Myocyte (in vitro differentiated cells): ENCODE results near the gene TMEM98. TPM values are rescaled to one million over a fixed set of nuclear protein-coding genes. Genes with fewer than 3 reads are reported as not detected.
"Not testable (repeated sequence)": the region's sequence is repeated elsewhere in the genome, so short reads cannot be mapped to it uniquely, and the experiment has no call there.

Source experiments
- DNase-seq: peaks from one replicate; pipeline ENCODE4 v3.0.0-alpha.2; 2012; ENCODE audit warnings: low read depth
- total RNA-seq: library from RNA; depleted of rRNA; stranded (reverse); fragments of >200 nt; gene quantifications from 2 replicates; pipeline ENCODE4 v1.2.3, GENCODE V29; 2014

Gene TMEM98
- total RNA-seq, 1 donor from 2014 or later, result 78.7 TPM

DNA sequence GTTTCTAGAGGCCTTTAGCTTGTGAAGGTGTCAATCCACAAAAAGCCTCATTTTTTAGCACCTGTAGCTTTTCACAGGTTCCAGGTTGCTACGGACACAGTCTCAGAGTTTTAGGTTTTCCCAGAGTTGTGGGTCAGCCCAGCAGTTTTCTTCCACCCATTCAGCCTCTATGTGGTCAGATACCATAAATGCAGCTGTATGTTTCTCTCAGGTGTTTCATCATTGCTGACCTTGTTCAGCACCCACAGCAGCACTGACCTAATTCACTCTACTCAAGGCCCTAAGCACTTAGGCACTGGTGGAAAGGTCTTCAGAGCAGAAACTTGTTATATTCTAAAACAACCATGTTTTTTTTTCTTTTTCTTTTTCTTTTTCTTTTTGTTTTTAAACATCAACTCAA lies 48.7 kb downstream of the TMEM98 start:
- DNase-seq, result no peak

DNA sequence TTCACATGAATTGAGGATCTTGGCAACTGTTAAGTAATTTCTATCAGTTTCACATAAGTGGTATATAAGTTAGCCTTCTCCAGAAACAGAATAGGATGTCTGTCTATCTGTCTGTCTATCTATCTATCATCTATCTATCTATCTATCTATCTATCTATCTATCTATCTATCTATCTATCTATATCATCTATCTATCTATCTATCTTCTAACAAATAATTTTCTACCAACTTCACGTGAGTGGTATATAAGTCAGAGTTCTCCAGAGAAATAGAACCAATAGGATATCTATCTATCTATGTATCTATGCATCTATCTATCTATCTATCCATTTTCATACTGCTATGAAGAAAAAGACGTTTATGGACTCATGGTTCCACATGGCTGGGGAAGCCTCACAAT lies 52.3 kb downstream of the TMEM98 start:
- no peak for DNase-seq

DNA sequence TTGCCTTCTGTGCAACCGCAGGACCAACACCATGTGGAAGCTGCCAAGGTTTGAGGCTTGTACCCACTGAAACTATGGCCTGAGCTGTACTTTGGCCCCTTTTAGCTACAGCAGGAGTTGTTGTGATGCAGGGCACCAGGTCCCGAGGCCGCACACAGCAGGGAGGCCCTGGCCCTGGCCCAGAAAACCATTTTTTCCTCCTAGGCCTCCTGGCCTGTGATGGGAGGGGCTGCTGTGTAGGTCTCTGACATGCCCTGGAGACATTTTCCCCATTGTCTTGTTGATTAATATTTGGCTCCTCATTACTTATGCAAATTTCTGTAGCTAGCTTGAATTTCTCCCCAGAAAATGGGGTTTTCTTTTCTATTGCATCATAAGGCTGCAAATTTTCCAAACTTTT lies 53.7 kb downstream of the TMEM98 start:
- not testable (repeated sequence) for DNase-seq

DNA sequence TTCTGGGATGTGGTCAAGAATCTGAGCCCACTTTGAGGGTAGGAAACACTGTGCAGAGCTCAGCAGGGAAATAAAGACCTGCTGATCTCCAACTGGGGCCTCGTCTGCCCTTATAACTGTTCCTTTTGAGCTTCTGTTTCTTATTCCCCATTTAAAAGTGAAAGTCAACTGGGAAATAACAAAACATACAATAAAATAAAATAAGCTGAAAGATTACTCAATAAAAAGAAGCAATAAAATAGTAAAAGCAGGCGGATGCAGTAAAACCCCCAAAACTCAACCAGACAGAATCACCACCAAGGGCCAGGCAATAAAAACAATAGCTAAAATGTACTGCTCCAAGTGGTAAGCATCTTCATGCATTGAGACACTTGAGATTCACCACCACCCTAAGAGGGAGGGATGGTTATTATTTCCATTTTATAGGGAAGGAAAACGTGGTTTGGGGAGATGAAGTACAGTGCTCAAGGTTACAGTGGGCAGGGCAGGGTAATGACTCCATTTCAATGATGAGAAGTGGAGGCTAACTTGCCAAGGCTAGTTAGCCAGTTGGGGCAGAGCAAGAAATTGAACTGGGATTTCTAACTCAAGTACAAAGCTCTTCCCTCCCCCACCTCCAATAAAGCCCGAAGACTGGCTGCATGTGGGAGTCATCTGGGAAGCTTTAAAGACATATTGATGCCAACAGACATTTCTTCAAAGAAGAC lies 57.2 kb downstream of the TMEM98 start:
- DNase-seq, result no peak

- DNase-seq, result not testable (repeated sequence)
Measured at GRCh38 chr17:32987453-32987805, 59.5 kb downstream of the TMEM98 start.

- not testable (repeated sequence) for DNase-seq
Measured at GRCh38 chr17:32987868-32988267, 59.9 kb downstream of the TMEM98 start.

GRCh38 chr17:32988481-32989101 lies 60.6 kb downstream of the TMEM98 start:
- no peak for DNase-seq

DNA sequence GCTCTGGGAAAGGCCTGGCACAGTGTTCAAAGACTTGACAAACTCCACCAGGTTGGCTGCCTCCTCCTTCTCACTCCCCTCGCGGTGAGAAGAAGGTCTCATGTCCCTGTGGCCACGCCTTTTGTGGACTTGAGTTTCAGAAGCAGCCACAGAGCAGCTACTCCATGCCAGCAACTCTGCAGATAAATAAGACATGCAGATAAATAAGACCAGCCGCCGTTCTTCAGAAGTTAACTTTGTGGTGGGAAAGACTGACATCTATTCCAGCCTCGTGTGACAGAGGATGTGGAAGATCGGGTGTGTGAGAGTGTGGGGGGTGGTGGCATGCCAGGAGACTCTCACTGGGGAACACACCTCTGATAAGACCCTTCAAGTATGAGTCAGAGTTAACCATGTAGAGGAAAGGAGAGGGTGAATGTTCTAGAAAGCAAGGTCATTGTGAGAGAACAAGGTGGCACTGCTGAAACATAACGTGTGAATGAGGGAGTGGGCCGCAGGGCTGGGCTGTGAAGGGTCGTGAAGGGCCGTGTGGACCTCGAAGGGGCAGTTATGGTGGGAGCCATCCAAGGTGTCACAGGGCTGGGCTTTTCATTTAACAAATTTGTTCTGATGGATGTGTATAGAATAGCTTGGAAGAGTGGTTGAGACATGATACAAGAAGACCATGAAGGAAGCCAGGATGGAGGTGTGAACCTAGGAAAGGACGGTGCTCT lies 64.5 kb downstream of the TMEM98 start:
- DNase-seq, result peak; percentile 39

DNA sequence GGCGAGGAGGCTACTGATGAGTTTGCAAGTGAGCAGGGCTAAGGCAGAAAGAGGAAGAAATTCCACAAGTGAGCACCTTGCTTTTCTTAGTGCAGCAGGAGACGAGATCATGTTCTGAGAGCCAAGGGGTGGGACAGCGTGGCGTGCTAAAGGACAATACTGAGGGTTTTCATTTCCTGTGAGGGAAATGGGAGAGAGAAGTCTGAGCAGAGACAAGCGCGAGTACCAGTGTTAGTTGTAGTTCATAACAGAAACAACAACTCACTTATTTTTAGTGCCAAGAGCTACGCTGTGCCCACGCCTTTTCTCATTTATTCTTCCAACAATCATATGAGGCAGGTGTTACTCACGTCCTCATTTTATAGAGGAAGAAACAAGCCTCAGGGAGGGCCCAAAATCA lies 66.0 kb downstream of the TMEM98 start:
- DNase-seq, result no peak

Other genes starting within 250 kb of the TMEM98 start
- 34.8 and 49.2 TPM in 2 replicates for gene MYO1D, start 51.0 kb upstream of the TMEM98 start, total RNA-seq
- 0.36 and 1.6 TPM in 2 replicates for gene SPACA3, start 63.7 kb downstream of the TMEM98 start, total RNA-seq